ENCODE measurements around the gene NFRKB.

DNA sequence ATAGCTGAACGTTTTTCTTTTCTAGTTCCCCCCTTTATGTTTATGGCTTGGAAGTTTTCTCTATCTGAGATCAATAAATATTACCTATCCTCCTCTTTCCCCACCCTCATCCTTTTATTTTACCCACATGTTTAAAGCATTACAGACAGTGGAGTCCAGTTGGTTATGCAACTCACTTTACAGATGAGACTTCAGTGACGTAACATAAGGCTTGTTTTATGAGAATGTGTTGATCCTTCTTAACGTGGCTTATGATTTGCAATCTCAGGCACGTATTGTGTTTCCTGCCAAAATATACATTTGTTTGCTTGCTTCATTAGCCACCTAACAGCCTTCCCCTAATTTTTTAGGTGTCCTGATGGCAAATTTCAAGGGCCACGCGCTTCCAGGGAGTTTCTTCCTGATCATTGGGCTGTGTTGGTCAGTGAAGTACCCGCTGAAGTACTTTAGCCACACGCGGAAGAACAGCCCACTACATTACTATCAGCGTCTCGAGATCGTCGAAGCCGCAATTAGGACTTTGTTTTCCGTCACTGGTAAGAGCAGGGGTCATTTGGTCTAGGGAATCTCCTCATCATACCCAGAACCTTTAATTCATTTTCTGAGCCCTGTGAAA, 43.1 kb downstream of the NFRKB start:
- TF ChIP-seq CTCF (IDR thresholded peaks at IDR 0.05) (no peak), POLR2A (IDR thresholded peaks at IDR 0.05) (no peak), EP300 (IDR thresholded peaks at IDR 0.05) (no peak)

Measured in tibial nerve (tissue), 4 donors.